Measurements from ENCODE around the gene ZMPSTE24. TPM values are rescaled to one million over a fixed set of nuclear protein-coding genes. Genes with fewer than 3 reads are reported as not detected.
"Not testable (repeated sequence)": the region's sequence is repeated elsewhere in the genome, so short reads cannot be mapped to it uniquely, and the experiment has no call there.

The ZMPSTE24 gene
- total RNA-seq, 1 donor from 2014 or later, result 37.4 TPM

GRCh38 chr1:40313329-40313957 is 55.4 kb downstream of the ZMPSTE24 start:
- no peak for DNase-seq (ENCODE audit: missing footprints)
- intact Hi-C loops (cut with DNase I), result no loop called here
- ATAC-seq, result no peak

GRCh38 chr1:40313958-40314720 is 56.1 kb downstream of the ZMPSTE24 start:
- intact Hi-C loops (cut with DNase I), result no loop called here
- DNase-seq (ENCODE audit: missing footprints) (no peak), ATAC-seq (no peak)

GRCh38 chr1:40314721-40315238 is 56.7 kb downstream of the ZMPSTE24 start:
- DNase-seq (ENCODE audit: missing footprints), result no peak
- intact Hi-C loops (cut with DNase I), result no loop called here
- ATAC-seq, result no peak

- ATAC-seq, result peak; percentile 86
- peak; percentile 93 for DNase-seq (ENCODE audit: missing footprints)
- intact Hi-C loops (cut with DNase I), result no loop called here
These were observed 57.3 kb downstream of the ZMPSTE24 start for GRCh38 chr1:40315239-40315794.

- intact Hi-C loops (cut with DNase I), result loop anchor here (2.0 kb wide), 1 partner anchor 165 kb away; no protein-coding TSS in a partner anchor
- ATAC-seq (peak; percentile 8), DNase-seq (ENCODE audit: missing footprints) (no peak)
These were observed 58.0 kb downstream of the ZMPSTE24 start for GRCh38 chr1:40315795-40316594.

- ATAC-seq (peak; percentile 24), DNase-seq (ENCODE audit: missing footprints) (peak; percentile 76)
- intact Hi-C loops (cut with DNase I), result loop anchor here (2.0 kb wide), 1 partner anchor 166 kb away; no protein-coding TSS in a partner anchor
These were observed 58.8 kb downstream of the ZMPSTE24 start, which contains the start of gene COL9A2 for GRCh38 chr1:40316595-40317393. COL9A2 (minus strand) TSS chr1:40317286; CDS start chr1:40317197, 89 bp downstream.

- intact Hi-C loops (cut with DNase I), result loop anchor here (2.0 kb wide), 1 partner anchor 167 kb away; no protein-coding TSS in a partner anchor
- DNase-seq (ENCODE audit: missing footprints) (no peak), ATAC-seq (no peak)
These were observed 59.5 kb downstream of the ZMPSTE24 start for GRCh38 chr1:40317394-40318074.

- no peak for DNase-seq (ENCODE audit: missing footprints)
- intact Hi-C loops (cut with DNase I), result no loop called here
- ATAC-seq, result no peak
These were observed 60.4 kb downstream of the ZMPSTE24 start for GRCh38 chr1:40318476-40318875.

- ATAC-seq (no peak), DNase-seq (ENCODE audit: missing footprints) (no peak)
- intact Hi-C loops (cut with DNase I), result no loop called here
These were observed 61.1 kb downstream of the ZMPSTE24 start for GRCh38 chr1:40318970-40319621.

- intact Hi-C loops (cut with DNase I), result loop anchor here (10.0 kb wide), 1 partner anchor 247 kb away; no protein-coding TSS in a partner anchor
- DNase-seq (ENCODE audit: missing footprints), result not testable (repeated sequence)
These were observed 73.4 kb downstream of the ZMPSTE24 start for GRCh38 chr1:40331403-40331802.

GRCh38 chr1:40332695-40333094 is 74.7 kb downstream of the ZMPSTE24 start:
- no peak for ATAC-seq
- intact Hi-C loops (cut with DNase I), result loop anchor here (10.0 kb wide), 1 partner anchor 248 kb away; no protein-coding TSS in a partner anchor
- DNase-seq (ENCODE audit: missing footprints), result no peak

More at GRCh38 chr1:40331403-40331802, 73.4 kb downstream of the ZMPSTE24 start:
- ATAC-seq, result not testable (repeated sequence)

GRCh38 chr1:40337443-40337842 is 79.4 kb downstream of the ZMPSTE24 start:
- DNase-seq (ENCODE audit: missing footprints) (no peak), ATAC-seq (no peak)
- intact Hi-C loops (cut with DNase I), result loop anchor here (5.0 to 10.0 kb wide), 2 partner anchors 70 to 253 kb away; no protein-coding TSS in a partner anchor

- ATAC-seq (peak; percentile 77), DNase-seq (ENCODE audit: missing footprints) (peak; percentile 86)
- intact Hi-C loops (cut with DNase I), result loop anchor here (2.0 to 10.0 kb wide), 3 partner anchors 68 to 254 kb away; no protein-coding TSS in a partner anchor
These were observed 80.8 kb downstream of the ZMPSTE24 start for GRCh38 chr1:40338745-40339419.

- intact Hi-C loops (cut with DNase I), result loop anchor here (2.0 to 10.0 kb wide), 3 partner anchors 68 to 255 kb away; no protein-coding TSS in a partner anchor
- no peak for DNase-seq (ENCODE audit: missing footprints)
- peak; percentile 29 for ATAC-seq
These were observed 81.6 kb downstream of the ZMPSTE24 start for GRCh38 chr1:40339420-40340323.
